ENCODE results near the gene PAN2. TPM values are rescaled to one million over a fixed set of nuclear protein-coding genes. Genes with fewer than 3 reads are reported as not detected.

PAN2 gene
- total RNA-seq, 1 experiment from 2014 or later, result 75.0 TPM

GRCh38 chr12:56280849-56281248 lies 53.0 kb downstream of the PAN2 start:
- Histone ChIP-seq H4K20me1 (ENCODE audit: insufficient read depth) (no peaks in the 10 kb centered on the region), H3K9ac (ENCODE audit: low read length) (no peak overlapping the region), H3K4me3 (replicated peaks in 1 of 2; ENCODE audit: low read depth in 1 of 2, low read length in 2 of 2) (no peak overlapping the region), H3K27me3 (ENCODE audit: insufficient read depth, low read length) (no peaks in the 10 kb centered on the region), H3K4me1 (ENCODE audit: control insufficient read depth in 1 of 2, insufficient read depth in 2 of 2, low read length in 2 of 2) (no peaks in the 10 kb centered on the region), H3K79me2 (ENCODE audit: insufficient read depth, low read length) (peaks cover 4% of the 10 kb centered on the region; the same call in 1 of the 2 replicates), H3K9me3 (ENCODE audit: control insufficient read depth in 1 of 2, insufficient read depth in 1 of 2, low read depth in 1 of 2, low read length in 2 of 2) (no peaks in the 10 kb centered on the region), H3K9me2 (ENCODE audit: insufficient read depth) (no peaks in the 10 kb centered on the region), H3K27ac (ENCODE audit: low read depth, low read length) (no peak overlapping the region), H3K36me3 (ENCODE audit: control insufficient read depth in 1 of 2, insufficient read depth in 2 of 2, low read length in 2 of 2) (peaks cover 41 to 51% of the 10 kb centered on the region in 2 experiments), H2AFZ (ENCODE audit: low read depth, low read length, poor library complexity, severe bottlenecking) (no peak overlapping the region), H3K4me2 (ENCODE audit: low read length) (no peak overlapping the region)
- no peak for DNase-seq (ENCODE audit: low read depth, low spot score)
- ChIA-PET RAD21 (ENCODE audit: low non-redundant PET in 1 of 2, low total read pairs in 2 of 2, uncharacterized antibody in 2 of 2, unreplicated experiment in 2 of 2) (no interaction called here), POLR2A (no interaction called here), CTCF (no interaction called here)
- intact Hi-C loops (cut with micrococcal nuclease), result no loop called here
- BruUV-seq (replicated peaks), result no TSS peak
- ATAC-seq, result no peak
- no peak for TF ChIP-seq TCF7L2 (IDR thresholded peaks at IDR 0.05; ENCODE audit: borderline replicate concordance, extremely low read depth, insufficient read depth, insufficient read length)
- no peak for TF ChIP-seq SP1 (IDR thresholded peaks at IDR 0.05; ENCODE audit: low read depth)
- no peak for TF ChIP-seq CTCF (IDR thresholded peaks at IDR 0.05 in 2 of 3, conservative IDR thresholded peaks at IDR 0.05 in 1 of 3; ENCODE audit: borderline replicate concordance in 1 of 3, insufficient read depth in 1 of 3, low read depth in 2 of 3, low read length in 2 of 3)

GRCh38 chr12:56278905-56279304 lies 54.9 kb downstream of the PAN2 start:
- no TSS peak for BruUV-seq (replicated peaks)
- H3K9me3 ChIP-seq (ENCODE audit: control insufficient read depth in 1 of 2, insufficient read depth in 1 of 2, low read depth in 1 of 2, low read length in 2 of 2), result no peaks in the 10 kb centered on the region
- ATAC-seq, result no peak
- no peak overlapping the region for H3K27ac ChIP-seq (ENCODE audit: low read depth, low read length)
- H3K79me2 ChIP-seq (ENCODE audit: insufficient read depth, low read length), result no peaks in the 10 kb centered on the region; the same call in 1 of the 2 replicates
- H3K4me2 ChIP-seq (ENCODE audit: low read length), result no peak overlapping the region
- RAD21 ChIA-PET (ENCODE audit: low non-redundant PET in 1 of 2, low total read pairs in 2 of 2, uncharacterized antibody in 2 of 2, unreplicated experiment in 2 of 2), result no interaction called here
- no peak overlapping the region for H3K4me3 ChIP-seq (replicated peaks in 1 of 2; ENCODE audit: low read depth in 1 of 2, low read length in 2 of 2)
- POLR2A ChIA-PET, result no interaction called here
- no peaks in the 10 kb centered on the region for H3K4me1 ChIP-seq (ENCODE audit: control insufficient read depth in 1 of 2, insufficient read depth in 2 of 2, low read length in 2 of 2)
- H2AFZ ChIP-seq (ENCODE audit: low read depth, low read length, poor library complexity, severe bottlenecking), result no peak overlapping the region
- CTCF ChIA-PET, result no interaction called here
- no peak overlapping the region for H3K9ac ChIP-seq (ENCODE audit: low read length)
- peaks cover 53 to 59% of the 10 kb centered on the region in 2 experiments for H3K36me3 ChIP-seq (ENCODE audit: control insufficient read depth in 1 of 2, insufficient read depth in 2 of 2, low read length in 2 of 2)
- no peaks in the 10 kb centered on the region for H3K9me2 ChIP-seq (ENCODE audit: insufficient read depth)
- H4K20me1 ChIP-seq (ENCODE audit: insufficient read depth), result no peaks in the 10 kb centered on the region
- intact Hi-C loops (cut with micrococcal nuclease), result no loop called here
- no peaks in the 10 kb centered on the region for H3K27me3 ChIP-seq (ENCODE audit: insufficient read depth, low read length)
- TF ChIP-seq ELF1 (IDR thresholded peaks at IDR 0.05; ENCODE audit: borderline replicate concordance, low read depth) (no peak), CBX3 (IDR thresholded peaks at IDR 0.05; ENCODE audit: low read depth) (no peak), TCF7L2 (IDR thresholded peaks at IDR 0.05; ENCODE audit: borderline replicate concordance, extremely low read depth, insufficient read depth, insufficient read length) (no peak)
- DNase-seq (ENCODE audit: low read depth, low spot score), result no peak
